Esophagus squamous epithelium (tissue), 4 donors: ENCODE measurements around the gene ARMCX2.
"Not testable (repeated sequence)": the region's sequence is repeated elsewhere in the genome, so short reads cannot be mapped to it uniquely, and the experiment has no call there.

Experiments
- CTCF ChIP-seq, 6 experiments: fragments of 450-650 bp in 4 of 6; fragments of 200-600 bp in 2 of 6; sonication (generic) in 2 of 6; IDR thresholded peaks; one replicate each; pipeline ENCODE4 v1.5.1; 2016 to 2019; ENCODE audit warnings: antibody characterized with exemption in 6 of 6, mild to moderate bottlenecking in 4 of 6, moderate library complexity in 4 of 6
- POLR2A ChIP-seq, 4 donors: fragments of 450-650 bp; IDR thresholded peaks; one replicate each; pipeline ENCODE4 v1.6.1; 2017; ENCODE audit warnings: antibody characterized with exemption in 4 of 4, mild to moderate bottlenecking in 4 of 4, moderate library complexity in 3 of 4

GRCh38 chrX:101647716-101648115 lies 11.9 kb downstream of the ARMCX2 start:
- not testable (repeated sequence) for TF ChIP-seq CTCF, POLR2A (IDR thresholded peaks at IDR 0.05)
